GM18873 (cell line): ENCODE data around the gene PCBP2.
A peak's percentile ranks its signal among the peaks of the same experiment; 100 is the strongest.

ENCODE experiments used
- ATAC-seq: cut with Tn5 transposase; IDR thresholded peaks from one replicate; pipeline ENCODE4 v1.9.1; 2021; ENCODE audit warnings: mild to moderate bottlenecking, moderate library complexity, moderate number of reproducible peaks; ENCODE audit not compliant: unreplicated experiment, low FRiP score

The PCBP2 gene

DNA sequence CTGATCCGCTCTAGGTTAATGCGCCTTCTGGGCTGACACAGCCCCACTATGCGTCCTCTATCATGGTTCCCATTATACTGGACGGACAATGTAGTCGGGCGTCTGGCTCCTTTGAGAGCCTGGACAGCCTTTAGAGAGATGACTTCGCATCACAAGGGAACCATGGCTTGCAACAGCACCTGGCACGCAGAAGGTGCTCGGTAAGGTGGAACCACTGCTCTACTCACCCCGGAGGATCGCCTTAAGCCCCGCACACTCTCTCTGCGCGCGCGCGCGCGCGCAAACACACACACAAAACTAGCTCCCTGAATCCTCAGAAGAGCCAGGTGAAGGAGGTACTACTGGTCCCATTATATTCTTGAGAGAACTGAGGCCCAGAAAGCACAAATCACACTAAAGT lies 40.3 kb downstream of the PCBP2 start:
- no peak for ATAC-seq

DNA sequence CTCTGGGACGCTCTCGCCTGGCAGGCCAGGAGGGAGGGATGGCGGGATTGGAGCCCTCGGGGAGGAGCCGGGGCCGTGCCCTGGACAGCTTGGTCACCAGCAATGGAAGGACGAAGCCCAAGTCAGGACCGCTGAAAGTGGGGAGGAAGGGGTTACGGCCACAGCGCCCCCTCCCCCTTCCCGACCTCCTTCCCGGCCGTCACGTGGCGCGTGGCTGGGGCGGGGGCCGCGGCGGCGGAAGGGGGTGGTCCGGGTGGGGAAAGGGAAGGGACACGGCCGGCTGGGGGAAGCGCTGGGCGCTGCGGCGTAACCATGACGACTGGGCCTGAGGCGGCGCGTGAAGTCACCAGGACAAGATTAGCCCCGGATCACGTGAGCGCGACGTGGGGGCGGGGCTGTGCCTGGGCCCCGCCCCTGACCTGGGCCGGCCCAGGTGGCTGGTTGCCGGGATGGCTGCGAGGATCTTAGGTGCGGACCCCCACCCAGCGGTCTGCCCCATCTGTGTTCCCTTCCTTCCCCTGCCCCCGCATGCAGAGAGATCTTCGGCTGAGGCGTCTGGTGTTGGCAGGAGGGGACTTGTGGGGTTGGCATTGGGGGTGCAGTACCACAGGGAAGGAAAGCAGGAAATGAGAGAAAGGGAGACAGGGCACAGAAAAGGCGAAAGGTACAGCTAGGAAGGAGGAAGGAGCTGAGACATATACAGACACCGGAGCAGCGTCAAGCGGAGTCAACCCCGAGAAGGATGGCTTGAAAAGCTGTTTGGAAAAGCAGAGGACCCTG lies 41.1 kb downstream of the PCBP2 start:
- ATAC-seq: no peak

DNA sequence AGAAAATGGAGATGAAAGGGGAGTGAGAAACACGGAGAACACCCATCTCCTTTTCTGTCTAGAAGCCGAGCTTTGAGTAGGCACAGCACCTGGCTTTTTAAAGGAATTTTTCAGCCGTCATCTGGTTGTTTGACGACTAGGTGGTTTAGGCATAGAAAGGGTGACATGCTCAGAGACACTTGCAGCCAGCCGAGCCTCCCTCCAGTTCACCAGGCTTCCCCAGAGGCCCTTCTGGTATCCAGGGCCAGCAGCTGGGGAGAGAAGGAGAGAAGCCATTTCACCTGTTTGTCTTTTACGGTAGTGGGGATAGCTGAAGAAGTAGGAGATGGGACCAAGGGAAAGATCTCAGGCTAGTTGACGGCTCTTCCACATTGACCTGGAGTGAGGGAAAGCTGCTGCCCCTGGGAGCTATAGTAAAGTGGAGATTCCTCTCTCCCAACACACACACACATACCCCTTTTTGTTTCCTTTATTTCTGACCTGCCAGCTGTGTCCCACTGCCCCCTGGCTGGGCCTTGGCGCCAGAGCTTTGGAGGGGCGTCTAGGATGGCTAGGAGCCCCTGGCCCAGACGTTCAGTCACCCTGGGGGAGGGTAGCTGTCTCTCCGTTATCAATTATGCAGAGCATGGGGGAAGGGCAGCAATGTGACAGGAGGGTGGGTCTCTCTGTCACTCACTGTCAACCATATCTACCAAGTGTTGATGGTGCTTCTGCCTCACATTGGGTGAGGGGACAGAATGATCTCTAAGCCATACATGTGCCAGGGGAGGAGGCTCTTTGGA lies 41.9 kb downstream of the PCBP2 start:
- no peak for ATAC-seq

DNA sequence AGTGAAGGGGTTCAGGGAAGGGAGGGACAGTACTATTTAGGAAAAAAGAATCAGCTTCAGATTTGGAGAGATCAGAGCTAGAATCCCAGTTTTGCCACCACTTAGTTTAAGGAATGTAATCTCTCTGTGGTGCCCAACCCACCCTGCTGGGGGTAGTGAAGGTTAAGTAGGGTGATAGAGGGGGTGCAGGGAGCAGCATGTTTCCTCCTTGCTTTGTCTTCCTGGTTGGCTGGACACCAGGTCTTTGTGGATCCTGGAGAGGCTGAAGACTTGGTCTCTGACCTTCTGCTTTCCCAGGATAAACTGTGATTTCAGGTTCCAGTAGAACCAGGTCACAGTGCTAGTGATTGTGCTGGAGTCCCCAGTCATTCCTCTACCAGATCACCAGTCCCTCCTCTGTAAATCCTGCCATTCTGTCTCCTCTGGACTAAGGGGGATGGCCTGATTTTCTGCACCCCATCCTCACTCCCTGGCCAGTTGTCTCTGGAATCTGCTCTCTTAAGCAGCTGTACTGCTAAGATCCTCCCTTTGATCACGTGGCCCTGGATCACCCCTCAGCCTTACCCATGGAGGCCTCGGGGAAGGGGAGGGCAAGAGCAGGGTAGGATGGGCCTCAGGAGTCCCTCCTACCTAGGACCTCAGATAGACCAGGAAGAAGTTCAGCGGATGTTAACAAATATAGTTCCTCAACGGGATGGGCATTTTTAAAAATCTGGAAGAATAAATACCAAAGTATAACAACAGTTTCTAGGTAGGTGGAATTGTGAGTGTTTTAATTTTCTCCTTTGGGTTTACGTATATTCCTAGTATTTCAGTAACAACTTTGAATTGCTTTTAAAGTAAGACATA lies 44.2 kb downstream of the PCBP2 start:
- ATAC-seq: no peak

DNA sequence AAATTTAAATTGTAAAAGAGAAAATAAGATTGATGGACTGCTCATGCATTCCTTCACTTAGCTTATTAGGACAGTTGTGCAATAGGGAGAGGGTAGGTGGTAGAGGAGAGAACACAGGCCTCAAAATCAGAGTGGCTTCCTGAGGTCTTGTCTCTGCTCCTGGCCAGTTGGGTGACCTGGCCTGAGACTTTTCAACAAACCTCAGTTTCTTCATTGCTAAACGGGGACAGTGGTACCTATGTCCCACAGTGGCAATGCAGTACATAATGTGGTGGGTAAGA lies 44.8 kb downstream of the PCBP2 start:
- no peak for ATAC-seq

DNA sequence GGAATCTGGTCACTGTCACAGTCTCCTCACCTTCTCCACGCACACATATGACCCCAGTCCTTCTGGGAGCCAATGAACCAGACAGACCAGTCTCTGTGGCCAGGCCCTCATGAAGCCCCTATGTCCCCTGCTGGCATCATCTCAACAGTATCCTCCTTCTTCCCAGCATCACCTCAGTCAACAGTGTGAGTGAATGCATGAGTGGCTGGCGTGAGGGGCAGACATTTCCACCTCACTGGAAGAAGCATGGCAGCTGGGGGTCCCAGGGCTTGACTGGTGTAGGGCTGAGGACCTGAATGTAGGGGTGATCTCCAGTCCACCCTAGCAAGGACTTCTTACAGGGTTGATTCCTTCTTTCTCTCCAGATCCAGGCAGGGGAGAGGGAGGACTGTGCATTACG lies 45.6 kb downstream of the PCBP2 start:
- ATAC-seq: no peak

DNA sequence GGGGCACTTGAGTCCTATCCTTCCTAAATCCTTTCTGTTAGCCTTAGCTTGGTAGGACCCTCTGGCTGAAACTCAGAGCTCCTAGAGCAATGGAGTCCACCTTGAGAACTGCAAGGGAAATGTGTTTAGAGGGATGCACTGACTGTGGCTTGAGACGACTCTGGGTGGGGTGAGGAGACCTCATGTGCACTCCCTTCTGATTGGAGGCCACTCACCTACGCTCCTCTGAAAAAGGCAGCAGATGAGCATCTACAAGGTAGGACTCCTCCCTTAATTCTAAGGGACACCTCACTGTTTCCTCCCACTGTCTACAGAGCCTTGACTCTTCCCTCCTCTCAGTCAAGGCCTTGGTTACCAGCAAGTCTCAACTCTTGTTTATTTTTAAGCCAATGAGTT lies 46.3 kb downstream of the PCBP2 start:
- no peak for ATAC-seq

DNA sequence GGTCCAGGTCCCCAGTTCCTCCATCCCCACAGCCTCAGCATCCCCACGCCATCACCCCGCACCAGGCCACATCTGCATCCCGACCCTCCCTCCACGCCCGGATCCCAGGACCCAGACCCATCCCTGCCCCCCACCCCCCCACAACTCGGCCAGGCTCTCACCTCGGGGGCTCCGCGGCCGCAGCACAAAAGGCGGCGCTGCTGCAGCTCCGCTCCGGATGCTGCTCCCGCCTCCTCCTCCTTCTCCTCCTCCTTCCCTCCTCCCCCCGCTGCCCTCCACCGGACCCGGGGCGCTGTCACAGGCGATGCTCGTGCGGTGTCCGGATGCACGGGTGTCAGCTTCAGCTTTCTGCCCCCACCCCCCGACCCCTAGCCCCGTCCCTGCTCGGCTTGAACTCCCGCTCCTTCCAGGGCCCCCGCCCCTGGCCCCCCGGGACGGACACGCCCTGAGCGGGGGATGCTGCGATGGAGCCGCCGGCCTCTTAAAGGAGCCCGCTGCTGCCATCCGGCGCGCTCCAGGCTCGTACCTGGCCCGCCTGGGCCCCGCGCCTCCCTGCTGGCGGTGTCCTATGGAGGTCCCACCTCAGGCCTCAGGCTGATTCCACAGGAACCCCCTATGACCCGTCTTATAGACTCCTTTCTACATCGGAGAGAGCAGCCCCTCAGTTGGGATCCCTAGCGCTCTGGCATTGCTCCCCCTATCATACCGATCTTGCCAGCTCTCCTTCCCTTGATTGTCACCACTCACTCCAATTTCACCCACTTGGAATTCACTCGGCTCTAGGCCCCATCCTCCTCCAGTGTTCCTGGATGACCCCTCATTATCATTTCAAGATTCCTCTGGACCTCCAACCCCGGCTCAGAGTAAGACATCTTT lies 47.6 kb downstream of the PCBP2 start, which contains the start of gene MAP3K12:
MAP3K12 (minus strand) TSS at position 193 of the 876 bp plus-strand sequence. CDS start 12,067 bp downstream, outside the sequence.
- no peak for ATAC-seq

DNA sequence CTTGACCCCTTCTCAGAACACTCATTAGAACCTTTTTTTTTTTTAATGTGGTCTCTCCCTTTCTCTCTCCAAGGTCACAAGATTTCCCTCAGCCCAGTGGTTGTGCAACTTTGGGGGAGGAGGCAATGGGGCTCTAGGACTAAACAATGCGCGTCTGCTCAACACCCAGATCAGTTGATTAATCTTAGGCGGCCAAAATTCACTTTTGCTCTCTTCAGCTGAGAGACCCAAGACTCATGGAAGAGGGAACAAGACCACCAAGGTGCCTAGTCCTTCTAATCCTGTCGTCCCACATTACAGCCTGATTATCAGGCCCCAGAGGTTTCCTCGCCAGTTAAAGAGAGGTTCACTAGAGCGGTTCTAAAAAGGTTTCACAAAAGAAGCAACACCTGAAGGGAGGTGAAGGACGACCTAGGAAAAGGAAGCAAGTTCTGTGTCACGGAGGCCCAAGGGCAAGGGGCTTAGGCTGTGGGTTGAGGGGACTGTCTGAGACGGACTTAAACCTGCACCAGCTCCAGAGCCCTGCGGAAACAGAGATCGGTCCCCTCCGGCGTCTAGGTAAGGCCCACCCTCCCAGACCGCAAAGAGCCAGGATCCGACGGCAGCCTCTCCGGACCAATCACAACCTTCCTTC lies 48.4 kb downstream of the PCBP2 start:
- no peak for ATAC-seq

DNA sequence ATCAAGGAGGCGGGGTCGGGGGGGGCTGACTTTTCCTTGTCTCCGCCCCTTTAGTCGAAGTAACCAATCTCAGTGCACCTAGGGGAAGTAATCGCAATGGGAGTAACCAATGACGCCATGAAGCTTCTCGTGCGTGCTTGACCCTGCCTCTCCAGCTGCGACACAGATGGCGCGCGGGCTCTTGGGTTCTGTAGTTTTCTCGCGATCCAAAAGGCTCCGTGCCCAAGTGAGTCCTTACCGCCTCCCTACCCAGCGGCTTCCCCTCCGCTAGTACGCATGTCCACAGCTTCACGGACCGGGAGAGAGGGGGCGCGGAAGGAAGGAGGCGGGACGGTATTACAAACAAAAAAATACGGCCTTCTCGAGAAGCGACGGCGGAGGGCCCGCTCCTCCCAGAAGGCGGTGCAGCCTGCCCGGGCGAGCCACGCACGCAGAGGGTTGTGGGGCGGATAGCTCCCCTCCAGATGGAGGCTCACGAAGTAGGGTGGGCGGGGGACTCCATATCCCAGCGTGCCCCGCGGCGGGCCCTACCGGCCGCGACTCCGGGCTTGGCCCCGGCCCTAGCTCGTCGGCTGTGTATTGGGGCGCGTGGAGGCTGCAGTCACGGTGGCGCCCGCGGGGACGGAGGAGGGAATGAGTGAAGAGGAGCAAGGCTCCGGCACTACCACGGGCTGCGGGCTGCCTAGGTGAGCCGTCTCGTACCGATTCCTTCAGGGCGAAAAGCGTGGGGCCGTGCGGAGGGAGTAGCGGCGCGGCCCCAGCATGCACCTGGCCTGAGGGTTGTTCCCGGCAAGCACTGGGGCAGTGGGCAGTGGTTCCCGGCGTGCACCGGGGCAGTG lies 49.1 kb downstream of the PCBP2 start, which contains the start of gene TARBP2:
TARBP2 (plus strand) TSS at position 508 of the 839 bp plus-strand sequence; CDS start at position 634, 126 bp downstream.
- ATAC-seq: peak; percentile 74

DNA sequence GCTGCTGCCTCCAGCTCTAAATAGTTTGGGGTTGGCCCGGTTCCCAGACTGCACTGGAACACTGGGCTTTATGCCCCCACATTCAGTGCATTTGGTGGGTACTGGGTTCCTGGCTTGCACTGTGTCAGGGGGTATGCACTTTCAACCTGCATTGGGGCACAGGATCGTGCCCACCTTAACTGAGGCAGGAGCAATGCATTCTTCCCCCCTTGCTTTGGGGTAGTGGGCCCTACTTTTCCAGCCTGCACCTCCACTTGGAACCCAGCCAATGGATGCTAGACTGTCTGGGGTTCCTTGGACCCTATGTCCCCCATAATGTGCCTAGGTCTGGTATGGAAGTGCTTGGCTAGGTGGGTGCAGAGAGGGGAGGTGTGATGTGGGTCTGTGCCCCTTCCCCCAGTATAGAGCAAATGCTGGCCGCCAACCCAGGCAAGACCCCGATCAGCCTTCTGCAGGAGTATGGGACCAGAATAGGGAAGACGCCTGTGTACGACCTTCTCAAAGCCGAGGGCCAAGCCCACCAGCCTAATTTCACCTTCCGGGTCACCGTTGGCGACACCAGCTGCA lies 49.8 kb downstream of the PCBP2 start:
- ATAC-seq: no peak

DNA sequence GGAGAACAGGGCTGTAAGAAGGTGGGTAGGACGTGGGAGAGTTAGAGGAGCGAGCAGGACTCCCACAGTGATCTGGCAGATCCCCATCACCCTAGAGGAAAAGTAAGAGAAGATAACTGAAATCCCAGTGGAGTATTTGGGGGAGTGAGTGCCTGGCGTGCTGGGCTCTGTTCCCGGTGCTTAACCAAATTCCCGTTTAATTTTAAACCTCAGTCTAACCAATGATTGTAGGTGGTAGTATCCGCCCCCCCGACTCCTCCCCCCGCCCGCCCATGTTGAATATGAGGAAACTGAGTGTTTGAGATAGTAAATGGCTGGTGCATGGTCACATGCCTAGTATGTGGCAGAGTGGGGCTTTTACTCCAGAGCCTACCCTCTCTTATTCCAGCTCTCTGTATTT lies 50.4 kb downstream of the PCBP2 start:
- ATAC-seq: no peak

DNA sequence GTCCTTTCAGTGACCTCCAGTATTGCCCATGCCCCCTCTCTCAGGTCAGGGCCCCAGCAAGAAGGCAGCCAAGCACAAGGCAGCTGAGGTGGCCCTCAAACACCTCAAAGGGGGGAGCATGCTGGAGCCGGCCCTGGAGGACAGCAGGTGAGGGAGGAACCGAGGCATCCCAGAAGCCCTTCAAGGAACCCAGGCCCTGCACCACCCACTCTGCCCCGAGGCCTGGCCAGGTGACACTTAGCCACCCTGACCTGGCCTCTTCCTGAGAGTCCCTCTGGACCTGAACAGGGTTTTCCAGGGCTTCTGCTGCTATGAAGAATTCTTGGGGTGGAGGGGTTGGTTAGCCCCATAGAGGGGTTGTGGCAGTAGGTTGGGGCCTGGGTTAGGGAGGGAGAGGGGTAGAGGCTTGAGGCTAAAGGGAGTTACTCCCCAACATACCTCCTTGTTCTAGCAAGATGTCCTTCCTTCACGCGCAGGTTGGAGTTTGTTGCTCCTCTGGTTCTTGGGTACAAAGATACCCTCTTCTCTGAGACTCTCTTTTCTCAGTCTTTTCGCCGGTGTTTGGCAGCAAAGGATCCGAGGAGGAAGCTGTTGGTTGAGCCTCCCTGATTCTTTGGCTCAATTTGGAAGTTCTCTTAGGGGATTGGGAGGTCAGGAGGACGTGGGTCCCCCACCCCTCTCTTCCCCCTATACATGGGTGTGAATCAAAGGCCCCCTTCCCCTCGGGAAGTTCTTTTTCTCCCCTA lies 51.3 kb downstream of the PCBP2 start:
- no peak for ATAC-seq

DNA sequence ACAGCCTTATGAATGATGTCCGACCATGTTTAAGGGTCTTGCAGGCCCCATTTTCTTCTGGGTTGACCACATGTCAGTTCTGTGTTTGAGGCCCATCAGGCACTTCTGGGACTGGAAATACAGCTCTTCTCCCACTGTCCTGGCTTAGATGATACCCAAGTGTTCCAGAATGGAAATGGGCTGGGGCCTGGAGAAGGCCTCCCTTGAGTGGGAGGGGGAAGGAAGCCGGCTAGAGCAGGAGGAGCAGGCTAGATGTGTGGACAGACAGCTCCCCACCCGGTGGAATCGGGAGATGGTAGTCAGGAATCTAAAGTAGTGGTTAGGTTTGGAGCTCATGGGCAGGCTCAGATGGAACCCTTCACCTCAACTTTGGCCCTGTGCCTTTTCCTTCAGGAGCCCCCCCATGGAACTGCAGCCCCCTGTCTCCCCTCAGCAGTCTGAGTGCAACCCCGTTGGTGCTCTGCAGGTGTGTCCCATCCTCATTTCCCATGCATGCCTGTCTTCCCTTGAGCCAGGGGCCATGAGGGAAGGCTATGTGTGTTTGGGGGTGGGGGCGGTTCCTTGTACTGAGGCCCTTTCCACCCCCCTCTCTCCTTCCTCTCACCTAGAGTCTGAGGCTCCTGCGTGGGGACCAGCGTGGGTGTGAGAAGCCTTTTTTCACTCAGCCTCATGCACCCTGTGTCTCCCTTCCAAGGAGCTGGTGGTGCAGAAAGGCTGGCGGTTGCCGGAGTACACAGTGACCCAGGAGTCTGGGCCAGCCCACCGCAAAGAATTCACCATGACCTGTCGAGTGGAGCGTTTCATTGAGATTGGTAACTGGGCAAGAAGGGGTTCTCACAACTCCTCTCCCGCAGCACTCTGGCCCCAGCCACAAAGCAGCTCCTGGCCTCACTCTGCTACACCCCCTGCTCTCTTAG lies 52.4 kb downstream of the PCBP2 start:
- no peak for ATAC-seq

DNA sequence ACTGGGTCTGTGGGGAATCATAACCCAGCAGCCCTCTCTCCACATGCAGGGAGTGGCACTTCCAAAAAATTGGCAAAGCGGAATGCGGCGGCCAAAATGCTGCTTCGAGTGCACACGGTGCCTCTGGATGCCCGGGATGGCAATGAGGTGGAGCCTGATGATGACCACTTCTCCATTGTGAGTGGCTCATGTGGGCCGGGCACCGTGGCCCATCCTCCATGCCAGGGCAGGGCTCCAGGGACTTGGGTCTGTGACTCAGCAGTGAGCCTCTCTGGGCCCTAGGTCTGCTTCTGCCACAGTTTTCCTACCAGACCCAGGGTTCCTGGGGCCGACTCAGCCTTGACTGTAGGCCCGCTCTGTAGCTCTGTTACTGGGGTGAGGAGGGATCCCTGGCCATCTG lies 53.2 kb downstream of the PCBP2 start:
- ATAC-seq: no peak

DNA sequence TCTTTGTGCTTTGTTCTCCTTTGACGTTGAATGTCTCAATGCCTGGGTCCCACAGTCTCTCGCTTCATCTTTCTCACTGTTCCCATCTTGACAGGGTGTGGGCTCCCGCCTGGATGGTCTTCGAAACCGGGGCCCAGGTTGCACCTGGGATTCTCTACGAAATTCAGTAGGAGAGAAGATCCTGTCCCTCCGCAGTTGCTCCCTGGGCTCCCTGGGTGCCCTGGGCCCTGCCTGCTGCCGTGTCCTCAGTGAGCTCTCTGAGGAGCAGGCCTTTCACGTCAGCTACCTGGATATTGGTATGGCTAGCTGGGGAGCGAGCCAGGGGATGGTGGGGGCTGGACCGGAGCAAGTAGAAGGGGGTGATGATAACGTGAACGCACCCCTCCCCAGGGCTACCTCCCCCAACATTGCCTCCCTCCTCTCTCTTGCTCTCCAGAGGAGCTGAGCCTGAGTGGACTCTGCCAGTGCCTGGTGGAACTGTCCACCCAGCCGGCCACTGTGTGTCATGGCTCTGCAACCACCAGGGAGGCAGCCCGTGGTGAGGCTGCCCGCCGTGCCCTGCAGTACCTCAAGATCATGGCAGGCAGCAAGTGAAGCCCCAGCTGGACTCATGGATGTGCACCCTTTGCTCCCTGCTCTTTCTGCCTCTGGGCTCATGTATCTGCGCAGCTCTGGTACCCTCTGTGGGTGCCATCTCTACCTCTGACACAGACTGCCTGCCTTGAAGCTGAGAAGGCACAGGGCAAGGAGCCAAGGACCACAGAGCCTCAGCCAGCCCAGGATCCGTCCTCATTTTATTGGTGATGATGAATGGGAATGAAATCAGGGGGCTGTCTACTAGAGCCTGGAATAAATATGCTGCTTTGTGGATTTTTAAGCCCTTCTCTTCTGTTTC lies 53.9 kb downstream of the PCBP2 start:
- no peak for ATAC-seq
